Panc1 (cell line): ENCODE data around the gene GPC1.

Experiments used
- CTCF ChIP-seq: fragments of 450-650 bp; IDR thresholded peaks from 2 replicates; pipeline ENCODE4 v1.5.1; 2017; ENCODE audit warnings: mild to moderate bottlenecking
- SIN3A ChIP-seq: IDR thresholded peaks from 2 replicates; pipeline ENCODE4 v1.6.1; 2012; ENCODE audit warnings: low read depth, mild to moderate bottlenecking, low read length, moderate library complexity, borderline replicate concordance; ENCODE audit not compliant: insufficient read depth

DNA sequence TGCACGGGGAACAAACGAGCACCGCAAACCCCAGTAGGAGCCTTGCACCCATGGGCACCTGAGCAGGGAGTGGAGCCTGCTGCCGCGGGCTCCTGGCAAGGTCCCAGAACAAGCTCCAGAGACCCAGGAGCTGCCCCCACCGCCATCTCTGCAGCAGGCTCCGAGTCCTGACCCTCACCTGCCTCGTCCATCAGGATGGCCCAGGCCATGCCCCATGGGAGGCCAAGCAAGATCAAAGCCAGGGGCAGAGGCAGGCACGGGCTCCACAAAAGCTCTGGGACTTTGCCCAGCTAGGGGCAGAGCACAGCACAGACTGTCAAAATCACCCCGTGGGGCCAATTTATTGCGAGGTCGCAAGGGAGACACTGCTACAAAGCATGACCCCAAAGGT is 43.6 kb downstream of the GPC1 start:
- no peak for TF ChIP-seq CTCF
- no peak for TF ChIP-seq SIN3A
